ENCODE data around the gene ADGRL1.
"Not testable (repeated sequence)": the region's sequence is repeated elsewhere in the genome, so short reads cannot be mapped to it uniquely, and the experiment has no call there.

The ADGRL1 gene

GRCh38 chr19:14150770-14151661, 55.0 kb downstream of the ADGRL1 start:
- H3K36me3 ChIP-seq (ENCODE audit: control insufficient read depth, insufficient read depth, low read length) = peaks cover 18% of the 10 kb centered on the region
- no CpG with 5 or more reads among the region's 47 CpGs for WGBS (ENCODE audit: insufficient coverage, insufficient read length)

GRCh38 chr19:14150041-14150769, 55.8 kb downstream of the ADGRL1 start:
- no peak overlapping the region for H3K4me3 ChIP-seq (ENCODE audit: low read length)
- no peak for DNase-seq (ENCODE audit: low read depth, low spot score)
- peaks cover 15% of the 10 kb centered on the region for H3K36me3 ChIP-seq (ENCODE audit: control insufficient read depth, insufficient read depth, low read length)
- no peaks in the 10 kb centered on the region for H3K9me3 ChIP-seq (ENCODE audit: control insufficient read depth, insufficient read depth, low read length)
- WGBS (ENCODE audit: insufficient coverage, insufficient read length) = no CpG with 5 or more reads among the region's 10 CpGs
- H3K4me1 ChIP-seq (ENCODE audit: control insufficient read depth, insufficient read depth, low read length) = peaks cover 3% of the 10 kb centered on the region; the same call in 1 of the 2 replicates
- H3K27ac ChIP-seq (ENCODE audit: low read length) = no peak overlapping the region
- H3K27me3 ChIP-seq (ENCODE audit: control insufficient read depth, insufficient read depth, low read length) = no peaks in the 10 kb centered on the region

More at GRCh38 chr19:14150770-14151661, 55.0 kb downstream of the ADGRL1 start:
- Histone ChIP-seq H3K4me1 (ENCODE audit: control insufficient read depth, insufficient read depth, low read length) (peaks cover 3% of the 10 kb centered on the region; the same call in 1 of the 2 replicates), H3K9me3 (ENCODE audit: control insufficient read depth, insufficient read depth, low read length) (no peaks in the 10 kb centered on the region), H3K27me3 (ENCODE audit: control insufficient read depth, insufficient read depth, low read length) (no peaks in the 10 kb centered on the region), H3K27ac (ENCODE audit: low read length) (no peak overlapping the region), H3K4me3 (ENCODE audit: low read length) (no peak overlapping the region)
- no peak for DNase-seq (ENCODE audit: low read depth, low spot score)

- H3K4me1 ChIP-seq (ENCODE audit: control insufficient read depth, insufficient read depth, low read length) = peaks cover 3% of the 10 kb centered on the region; the same call in 1 of the 2 replicates
- H3K27ac ChIP-seq (ENCODE audit: low read length) = no peak overlapping the region
- no peak overlapping the region for H3K4me3 ChIP-seq (ENCODE audit: low read length)
- no peak for DNase-seq (ENCODE audit: low read depth, low spot score)
- H3K36me3 ChIP-seq (ENCODE audit: control insufficient read depth, insufficient read depth, low read length) = peaks cover 11% of the 10 kb centered on the region
- H3K9me3 ChIP-seq (ENCODE audit: control insufficient read depth, insufficient read depth, low read length) = no peaks in the 10 kb centered on the region
- H3K27me3 ChIP-seq (ENCODE audit: control insufficient read depth, insufficient read depth, low read length) = no peaks in the 10 kb centered on the region
- no CpG with 5 or more reads among the region's 21 CpGs for WGBS (ENCODE audit: insufficient coverage, insufficient read length)
Measured at GRCh38 chr19:14149509-14149994, 56.4 kb downstream of the ADGRL1 start.

- no peak overlapping the region for H3K4me3 ChIP-seq (ENCODE audit: low read length)
- no peaks in the 10 kb centered on the region for H3K9me3 ChIP-seq (ENCODE audit: control insufficient read depth, insufficient read depth, low read length)
- DNase-seq (ENCODE audit: low read depth, low spot score) = no peak
- H3K27ac ChIP-seq (ENCODE audit: low read length) = no peak overlapping the region
- H3K36me3 ChIP-seq (ENCODE audit: control insufficient read depth, insufficient read depth, low read length) = peaks cover 8% of the 10 kb centered on the region; the same call in 1 of the 2 replicates
- no peaks in the 10 kb centered on the region for H3K27me3 ChIP-seq (ENCODE audit: control insufficient read depth, insufficient read depth, low read length)
- H3K4me1 ChIP-seq (ENCODE audit: control insufficient read depth, insufficient read depth, low read length) = peaks cover 3% of the 10 kb centered on the region; the same call in 1 of the 2 replicates
- no CpG with 5 or more reads among the region's 13 CpGs for WGBS (ENCODE audit: insufficient coverage, insufficient read length)
Measured at GRCh38 chr19:14148751-14149410, 57.1 kb downstream of the ADGRL1 start.

GRCh38 chr19:14147797-14148605, 58.0 kb downstream of the ADGRL1 start:
- H3K27ac ChIP-seq (ENCODE audit: low read length) = no peak overlapping the region
- no CpG with 5 or more reads among the region's 20 CpGs for WGBS (ENCODE audit: insufficient coverage, insufficient read length)

GRCh38 chr19:14146789-14147216, 59.2 kb downstream of the ADGRL1 start:
- DNase-seq (ENCODE audit: low read depth, low spot score) = no peak
- no CpG with 5 or more reads among the region's 7 CpGs for WGBS (ENCODE audit: insufficient coverage, insufficient read length)

More at GRCh38 chr19:14147797-14148605, 58.0 kb downstream of the ADGRL1 start:
- Histone ChIP-seq H3K36me3 (ENCODE audit: control insufficient read depth, insufficient read depth, low read length) (peaks cover 8% of the 10 kb centered on the region; the same call in 1 of the 2 replicates), H3K9me3 (ENCODE audit: control insufficient read depth, insufficient read depth, low read length) (no peaks in the 10 kb centered on the region), H3K4me3 (ENCODE audit: low read length) (no peak overlapping the region), H3K4me1 (ENCODE audit: control insufficient read depth, insufficient read depth, low read length) (peaks cover 3% of the 10 kb centered on the region; the same call in 1 of the 2 replicates), H3K27me3 (ENCODE audit: control insufficient read depth, insufficient read depth, low read length) (no peaks in the 10 kb centered on the region)
- peak; percentile 35 for DNase-seq (ENCODE audit: low read depth, low spot score)

GRCh38 chr19:14146169-14146568, 59.8 kb downstream of the ADGRL1 start:
- not testable (repeated sequence) for H3K9me3 ChIP-seq (ENCODE audit: control insufficient read depth, insufficient read depth, low read length); DNase-seq (ENCODE audit: low read depth, low spot score); H3K4me3 ChIP-seq (ENCODE audit: low read length); H3K27me3 ChIP-seq (ENCODE audit: control insufficient read depth, insufficient read depth, low read length); H3K36me3 ChIP-seq (ENCODE audit: control insufficient read depth, insufficient read depth, low read length); H3K27ac ChIP-seq (ENCODE audit: low read length); H3K4me1 ChIP-seq (ENCODE audit: control insufficient read depth, insufficient read depth, low read length)
- no CpG with 5 or more reads among the region's 10 CpGs for WGBS (ENCODE audit: insufficient coverage, insufficient read length)

More at GRCh38 chr19:14146789-14147216, 59.2 kb downstream of the ADGRL1 start:
- Histone ChIP-seq H3K4me1 (ENCODE audit: control insufficient read depth, insufficient read depth, low read length) (peaks cover 3% of the 10 kb centered on the region; the same call in 1 of the 2 replicates), H3K36me3 (ENCODE audit: control insufficient read depth, insufficient read depth, low read length) (no peaks in the 10 kb centered on the region), H3K4me3 (ENCODE audit: low read length) (no peak overlapping the region), H3K9me3 (ENCODE audit: control insufficient read depth, insufficient read depth, low read length) (no peaks in the 10 kb centered on the region), H3K27ac (ENCODE audit: low read length) (no peak overlapping the region), H3K27me3 (ENCODE audit: control insufficient read depth, insufficient read depth, low read length) (no peaks in the 10 kb centered on the region)

GRCh38 chr19:14145381-14145780, 60.6 kb downstream of the ADGRL1 start:
- Histone ChIP-seq H3K27ac (ENCODE audit: low read length) (no peak overlapping the region), H3K9me3 (ENCODE audit: control insufficient read depth, insufficient read depth, low read length) (no peaks in the 10 kb centered on the region), H3K4me3 (ENCODE audit: low read length) (no peak overlapping the region), H3K36me3 (ENCODE audit: control insufficient read depth, insufficient read depth, low read length) (no peaks in the 10 kb centered on the region), H3K4me1 (ENCODE audit: control insufficient read depth, insufficient read depth, low read length) (peaks cover 3% of the 10 kb centered on the region; the same call in 1 of the 2 replicates), H3K27me3 (ENCODE audit: control insufficient read depth, insufficient read depth, low read length) (no peaks in the 10 kb centered on the region)
- no CpG with 5 or more reads among the region's 6 CpGs for WGBS (ENCODE audit: insufficient coverage, insufficient read length)
- DNase-seq (ENCODE audit: low read depth, low spot score) = no peak

GRCh38 chr19:14142262-14143190, 63.4 kb downstream of the ADGRL1 start:
- no peaks in the 10 kb centered on the region for H3K27me3 ChIP-seq (ENCODE audit: control insufficient read depth, insufficient read depth, low read length)
- no peak for DNase-seq (ENCODE audit: low read depth, low spot score)
- no CpG with 5 or more reads among the region's 12 CpGs for WGBS (ENCODE audit: insufficient coverage, insufficient read length)

More at GRCh38 chr19:14142262-14143190, 63.4 kb downstream of the ADGRL1 start:
- H3K36me3 ChIP-seq (ENCODE audit: control insufficient read depth, insufficient read depth, low read length) = no peaks in the 10 kb centered on the region
- H3K9me3 ChIP-seq (ENCODE audit: control insufficient read depth, insufficient read depth, low read length) = no peaks in the 10 kb centered on the region
- no peak overlapping the region for H3K27ac ChIP-seq (ENCODE audit: low read length)
- H3K4me1 ChIP-seq (ENCODE audit: control insufficient read depth, insufficient read depth, low read length) = no peaks in the 10 kb centered on the region
- no peak overlapping the region for H3K4me3 ChIP-seq (ENCODE audit: low read length)

Data from iPS DF 6.9 (cell line).